Measurements from ENCODE around the gene CGB7. TPM values are rescaled to one million over a fixed set of nuclear protein-coding genes. Genes with fewer than 3 reads are reported as not detected.
A peak's percentile ranks its signal among the peaks of the same experiment; 100 is the strongest.

The CGB7 gene
- total and polyA plus RNA-seq, 2 of the 13 experiments (the other 11 are each of a cell fraction or from before 2014, with no cell fraction given) = 0.07 TPM; not detected in 1

GRCh38 chr19:49085020-49085867, 27.7 kb upstream of the CGB7 start, which contains the start of gene SNRNP70 (continued):
- TF ChIP-seq ZNF503 (CRISPR knock-in tag; IDR thresholded peaks at IDR 0.05) (peak; percentile 71), STAT5B (CRISPR knock-in tag; IDR thresholded peaks at IDR 0.05) (peak; percentile 81; the same call in 1 of the 2 replicates), ZNF879 (CRISPR knock-in tag; IDR thresholded peaks at IDR 0.05) (peak; percentile 22; the same call in 1 of the 2 replicates)

GRCh38 chr19:49084206-49085019, 26.9 kb upstream of the CGB7 start:
- no peaks in the 10 kb centered on the region; a peak in 1 of 5 replicates for H3K27me3 ChIP-seq (ENCODE audit: control insufficient read depth in 1 of 2, insufficient read depth in 2 of 2, low read length in 2 of 2)
- H3K27ac ChIP-seq (ENCODE audit: extremely low read length, insufficient read depth, low read length) = peak overlapping the region; percentile 94
- peak overlapping the region; percentile 25 to 91 (median 45); a peak in 5 of 6 replicates for H3K4me3 ChIP-seq (replicated peaks in 1 of 3; ENCODE audit: insufficient read depth in 1 of 3, low read depth in 2 of 3, low read length in 3 of 3)
- in situ Hi-C loops (cut with HindIII; ENCODE audit: extremely low pct_ligation_motif_present, low pct_unique_long_range_greater_than_20kb) = no loop called here
- peaks cover 38% of the 10 kb centered on the region for H3K79me2 ChIP-seq (ENCODE audit: insufficient read depth, low read length)
- H3K9ac ChIP-seq (ENCODE audit: insufficient read depth, low read depth, low read length) = peak overlapping the region; percentile 99
- H3K4me2 ChIP-seq (ENCODE audit: low read depth, low read length) = peak overlapping the region; percentile 79
- ATAC-seq (peak; percentile 8; the same call in 2 of the 3 replicates), FAIRE-seq (no peak), DNase-seq (ENCODE audit: low spot score) (no peak)
- peaks cover 33% of the 10 kb centered on the region for H4K20me1 ChIP-seq (ENCODE audit: insufficient read depth, low read length)
- BruUV-seq (replicated peaks) = no TSS peak
- intact Hi-C loops (cut with micrococcal nuclease; ENCODE audit: unreplicated experiment) = no loop called here
- POLR2A ChIA-PET = no interaction called here
- peaks cover 53% of the 10 kb centered on the region for H3K4me1 ChIP-seq (ENCODE audit: insufficient read depth, low read length)
- H3K9me3 ChIP-seq (ENCODE audit: low read length) = no peaks in the 10 kb centered on the region; the same call in 1 of the 2 replicates
- H2AFZ ChIP-seq (ENCODE audit: low read length) = peak overlapping the region; percentile 24
- CTCF ChIA-PET (ENCODE audit: low intra/inter-chr PET ratio, low total read pairs) = no interaction called here
- 57% methylated on average over 26 of the region's 26 CpGs for WGBS (ENCODE audit: low lambda C conversion rate)
- H3K36me3 ChIP-seq (replicated peaks in 1 of 2; ENCODE audit: control insufficient read depth in 1 of 2, insufficient read depth in 2 of 2, low read length in 2 of 2) = peaks cover 10 to 14% of the 10 kb centered on the region in 2 experiments
- TF ChIP-seq GABPB1 (CRISPR knock-in tag; IDR thresholded peaks at IDR 0.05) (no peak), ZC3H4 (CRISPR knock-in tag; IDR thresholded peaks at IDR 0.05; ENCODE audit: borderline replicate concordance) (no peak), ETS1 (CRISPR knock-in tag; IDR thresholded peaks at IDR 0.05) (no peak), RBAK (CRISPR knock-in tag; IDR thresholded peaks at IDR 0.05) (0 out of 2 replicates have a peak, but pooled peaks have one; percentile 39), ZNF788 (CRISPR knock-in tag; IDR thresholded peaks at IDR 0.05; ENCODE audit: borderline replicate concordance) (no peak), TP53 (CRISPR knock-in tag; conservative IDR thresholded peaks at IDR 0.05) (no peak), KDM1A (CRISPR knock-in tag; IDR thresholded peaks at IDR 0.05) (no peak), TCF12 (IDR thresholded peaks at IDR 0.05) (no peak), TCF12 (CRISPR knock-in tag; IDR thresholded peaks at IDR 0.05) (0 out of 2 replicates have a peak, but pooled peaks have one; percentile 18), PRPF4 (IDR thresholded peaks at IDR 0.05; ENCODE audit: low read depth, low read length, poor library complexity, severe bottlenecking) (peak; percentile 90), ZNF652 (CRISPR knock-in tag; IDR thresholded peaks at IDR 0.05; ENCODE audit: borderline replicate concordance, low read depth) (no peak), SKI (IDR thresholded peaks at IDR 0.05; ENCODE audit: partially characterized antibody) (no peak), SRSF1 (optimal IDR thresholded peaks at IDR 0.05; ENCODE audit: low read depth, low read length) (no peak), ZNF235 (CRISPR knock-in tag; IDR thresholded peaks at IDR 0.05; ENCODE audit: borderline replicate concordance) (0 out of 2 replicates have a peak, but pooled peaks have one; percentile 62), KAT7 (CRISPR knock-in tag; IDR thresholded peaks at IDR 0.05; ENCODE audit: borderline replicate concordance) (no peak)
